GM11168 (cell line): ENCODE results near the gene FRY.

Experiments used
- in situ Hi-C: fragments of 300-500 bp; cut with MboI; formaldehyde crosslinking; loops from one replicate; pipeline ENCODE4 v1.12.0; 2022; ENCODE audit warnings: low sequenced_read_pairs; ENCODE audit not compliant: unreplicated experiment

FRY gene

DNA sequence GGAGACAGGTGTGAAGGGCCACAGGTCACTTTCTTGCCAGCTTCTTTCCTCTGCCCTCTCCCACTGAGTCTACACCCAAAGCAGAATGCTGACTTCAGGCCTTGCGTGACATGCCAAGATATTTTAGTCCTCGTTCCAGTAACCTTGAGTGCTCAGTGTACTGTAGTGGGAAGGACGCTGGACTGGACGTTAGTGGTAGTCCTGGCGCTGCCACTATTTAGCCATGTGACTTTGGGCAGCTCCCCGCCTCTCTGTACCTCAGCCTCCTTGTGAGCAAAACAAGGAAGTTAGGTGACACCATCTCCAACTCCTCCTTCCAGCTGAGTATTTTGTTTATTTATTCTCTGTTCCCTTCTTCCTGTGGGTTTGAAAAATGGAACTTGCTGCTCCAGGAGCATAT, 86.1 kb downstream of the FRY start:
- in situ Hi-C loops, result no loop called here

- in situ Hi-C loops, result no loop called here
These were observed 89.7 kb downstream of the FRY start for GRCh38 chr13:32121316-32121715.

DNA sequence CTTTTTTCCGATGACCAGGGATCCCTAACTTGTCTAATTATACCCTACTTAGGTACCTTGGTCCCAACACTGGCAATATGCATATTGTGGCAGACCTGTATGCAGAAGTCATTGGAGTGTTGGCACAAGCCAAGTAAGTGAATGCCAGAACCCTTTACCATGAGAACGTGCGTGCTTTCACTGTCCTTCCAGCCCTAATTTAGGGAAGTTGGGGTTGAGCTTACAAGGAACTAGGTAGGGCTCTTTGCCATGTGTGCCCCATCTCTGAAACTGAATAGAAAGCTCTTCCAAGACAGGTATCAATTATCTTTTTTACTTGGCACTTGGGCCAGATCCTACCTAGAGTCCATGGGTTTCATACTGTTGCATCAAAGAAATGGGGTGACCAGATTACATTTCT, 93.2 kb downstream of the FRY start:
- in situ Hi-C loops, result no loop called here

DNA sequence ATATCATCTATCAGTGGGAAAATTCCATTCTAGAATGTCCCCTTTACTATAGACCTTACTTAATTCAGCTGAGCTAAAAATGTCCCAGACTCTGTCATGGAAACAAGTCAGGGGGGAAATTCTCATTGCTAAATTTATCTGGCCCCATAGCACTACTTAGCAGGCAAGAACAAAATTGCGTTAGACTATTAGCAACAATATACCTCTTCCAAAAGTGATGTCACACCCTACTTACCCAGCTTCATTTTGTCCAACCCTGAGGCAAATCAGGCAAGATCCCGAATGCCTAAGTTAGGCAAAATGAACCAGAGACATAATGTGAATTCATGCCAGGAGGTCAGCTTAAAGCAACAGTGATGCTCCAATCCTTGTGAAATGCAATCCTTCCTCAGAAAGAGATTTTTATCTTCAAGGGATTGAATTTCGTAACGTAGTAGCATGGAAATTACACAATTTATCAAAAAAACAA, 93.7 kb downstream of the FRY start:
- in situ Hi-C loops, result no loop called here

DNA sequence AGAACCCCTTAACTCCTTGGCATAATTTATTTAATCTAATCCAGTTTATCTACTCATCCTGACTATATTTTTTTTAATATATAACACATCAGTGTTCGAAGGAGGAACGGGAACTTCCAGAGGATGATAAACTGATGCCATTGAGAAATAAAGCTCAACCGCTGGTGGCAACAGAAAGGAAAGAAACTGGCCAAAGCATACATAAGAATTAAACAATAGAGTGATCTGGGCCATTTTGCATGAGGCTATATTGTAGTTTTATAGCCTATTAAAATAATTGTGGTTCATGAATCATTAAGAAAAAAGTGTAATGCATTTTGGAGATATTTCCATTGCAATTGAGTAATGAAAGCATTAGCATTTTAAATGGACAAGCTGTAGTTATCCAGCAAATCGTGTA, 94.2 kb downstream of the FRY start:
- in situ Hi-C loops, result no loop called here

GRCh38 chr13:32126278-32126677, 94.7 kb downstream of the FRY start:
- in situ Hi-C loops, result no loop called here

DNA sequence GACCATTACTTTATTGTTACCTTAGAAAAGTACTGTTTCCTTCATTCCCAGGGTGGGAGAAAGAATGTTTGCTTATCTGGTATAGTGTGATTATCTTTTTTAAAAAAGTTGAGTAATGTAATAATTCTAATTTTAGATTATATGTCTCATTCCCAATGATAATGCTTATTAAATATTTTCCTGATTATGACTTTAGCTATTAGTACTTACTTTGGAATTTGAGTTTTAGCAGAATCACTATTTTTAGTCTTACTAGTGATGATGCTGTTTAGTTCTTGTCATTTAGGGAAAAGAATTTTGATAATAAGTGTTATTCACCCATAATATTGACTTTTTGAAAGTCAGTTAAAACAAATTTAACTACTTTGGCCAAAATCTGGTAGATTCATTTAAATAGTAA, 95.2 kb downstream of the FRY start:
- in situ Hi-C loops, result no loop called here

GRCh38 chr13:32127691-32128090, 96.1 kb downstream of the FRY start:
- in situ Hi-C loops, result no loop called here

GRCh38 chr13:32134241-32135055, 102.9 kb downstream of the FRY start:
- in situ Hi-C loops, result no loop called here

GRCh38 chr13:32135056-32135390, 103.4 kb downstream of the FRY start:
- in situ Hi-C loops, result no loop called here

DNA sequence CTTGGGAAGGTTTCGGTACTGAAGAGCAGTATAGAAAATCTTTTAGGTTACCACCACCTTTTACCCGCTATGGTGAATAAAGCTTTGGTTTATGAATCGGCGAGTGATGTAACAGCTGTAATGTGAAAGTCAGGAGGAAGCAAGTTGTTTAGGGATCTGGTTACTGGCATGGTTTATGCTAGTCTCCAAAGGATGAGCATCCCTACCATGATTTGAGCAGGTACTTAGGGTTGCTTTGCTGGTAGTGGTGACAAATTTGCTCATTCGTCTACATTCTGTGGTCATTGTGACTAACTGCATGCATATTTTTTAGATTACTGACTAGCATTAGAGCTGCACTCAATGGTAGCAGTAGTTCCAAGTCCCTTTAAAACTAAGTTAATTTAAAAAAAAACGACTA, 104.1 kb downstream of the FRY start:
- in situ Hi-C loops, result no loop called here

DNA sequence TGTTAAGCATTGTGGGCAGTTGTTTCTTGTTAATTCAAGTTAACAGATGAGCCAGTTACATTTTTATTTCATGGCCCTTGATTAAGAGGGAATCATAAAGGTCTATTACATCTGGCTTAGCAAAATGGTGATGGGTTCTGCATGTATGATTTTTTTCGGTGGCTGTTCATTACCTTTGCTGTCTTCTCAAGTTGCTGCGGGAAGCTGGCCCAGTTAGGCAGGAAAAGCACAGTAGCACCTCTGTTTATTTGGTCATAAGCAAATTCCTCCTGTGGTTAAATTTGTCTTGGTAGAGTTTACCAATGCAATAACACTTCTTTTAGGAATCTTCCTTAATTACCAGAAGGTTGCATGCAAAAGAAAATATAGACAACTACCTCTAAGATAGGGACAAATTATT, 104.5 kb downstream of the FRY start:
- in situ Hi-C loops, result no loop called here

DNA sequence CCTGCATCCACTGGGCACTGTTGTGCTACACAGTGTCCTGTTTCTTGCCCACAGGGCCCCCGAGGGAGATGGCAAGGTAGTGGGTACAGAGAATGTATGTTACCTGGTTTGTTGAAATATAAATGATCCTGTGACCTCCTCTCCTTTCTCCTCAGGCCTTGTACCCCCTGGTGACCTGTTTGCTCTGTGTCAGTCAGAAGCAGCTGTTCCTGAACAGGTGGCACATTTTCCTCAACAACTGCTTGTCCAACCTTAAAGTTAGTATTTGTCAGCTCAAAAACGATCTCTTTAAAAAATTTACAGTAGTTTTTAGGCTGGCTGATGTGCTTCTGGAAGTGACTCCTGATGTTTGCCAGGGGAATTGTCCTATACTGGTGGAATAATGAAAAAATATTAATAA, 105.1 kb downstream of the FRY start:
- in situ Hi-C loops, result no loop called here

DNA sequence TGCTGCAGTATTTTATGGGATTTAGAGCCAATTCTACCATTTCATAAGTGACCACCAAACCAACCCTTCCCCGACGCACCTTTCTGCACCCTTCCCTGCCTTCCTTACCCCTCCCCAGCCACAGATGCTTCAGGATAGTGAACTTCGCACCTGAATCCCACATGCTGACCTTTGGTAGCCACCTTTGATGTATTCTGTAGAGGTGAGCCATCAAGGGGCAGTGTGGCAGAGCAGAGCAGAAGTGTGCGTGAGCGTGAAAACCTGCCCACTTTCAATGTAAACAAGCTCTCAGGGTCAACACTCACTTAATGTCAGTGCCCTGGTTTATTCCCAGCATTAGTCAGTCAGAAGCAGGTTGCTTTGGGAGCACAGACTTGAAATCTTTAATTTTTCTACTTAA, 107.7 kb downstream of the FRY start:
- in situ Hi-C loops, result no loop called here

- in situ Hi-C loops, result no loop called here
These were observed 108.5 kb downstream of the FRY start for GRCh38 chr13:32140109-32140508.

- in situ Hi-C loops, result no loop called here
These were observed 109.9 kb downstream of the FRY start for GRCh38 chr13:32141462-32141861.

DNA sequence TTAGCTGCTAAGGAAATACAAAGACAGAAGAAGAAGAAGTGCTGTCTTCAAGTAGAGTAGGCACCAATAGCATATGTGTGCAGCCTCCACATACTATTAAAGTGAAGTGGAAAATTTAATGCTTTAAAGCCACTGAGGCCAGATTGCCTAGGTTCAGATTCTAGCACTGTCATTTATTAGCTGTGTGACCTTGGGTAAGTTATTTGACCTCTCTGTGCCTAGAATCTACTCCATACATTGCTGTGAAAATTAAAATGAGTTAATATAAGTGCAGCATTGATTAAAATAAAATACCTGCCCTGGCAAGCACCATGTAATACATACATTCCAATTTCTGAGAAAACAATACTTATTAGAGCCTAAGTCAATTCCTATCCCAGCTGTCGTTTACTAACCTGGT, 110.5 kb downstream of the FRY start:
- in situ Hi-C loops, result no loop called here

DNA sequence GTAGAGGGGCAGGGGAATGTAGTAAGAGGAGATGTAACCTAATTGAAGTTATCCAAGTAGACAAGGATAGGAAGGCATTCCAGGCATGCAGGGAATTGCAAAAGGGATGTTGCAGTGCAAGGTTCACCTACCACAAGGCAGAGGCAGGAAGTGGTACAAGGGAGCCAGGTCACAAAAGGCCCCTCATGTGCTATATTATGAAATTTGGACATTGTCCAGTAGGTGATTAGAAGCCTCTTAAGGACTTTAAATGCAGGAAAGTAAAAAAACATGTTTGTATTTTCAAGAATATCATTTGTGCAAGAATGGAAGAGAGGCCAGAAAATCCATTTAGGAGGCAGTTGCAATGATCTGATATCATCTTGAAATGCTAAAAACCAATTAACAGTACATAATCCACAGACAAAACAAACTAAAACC, 111.4 kb downstream of the FRY start:
- in situ Hi-C loops, result no loop called here

DNA sequence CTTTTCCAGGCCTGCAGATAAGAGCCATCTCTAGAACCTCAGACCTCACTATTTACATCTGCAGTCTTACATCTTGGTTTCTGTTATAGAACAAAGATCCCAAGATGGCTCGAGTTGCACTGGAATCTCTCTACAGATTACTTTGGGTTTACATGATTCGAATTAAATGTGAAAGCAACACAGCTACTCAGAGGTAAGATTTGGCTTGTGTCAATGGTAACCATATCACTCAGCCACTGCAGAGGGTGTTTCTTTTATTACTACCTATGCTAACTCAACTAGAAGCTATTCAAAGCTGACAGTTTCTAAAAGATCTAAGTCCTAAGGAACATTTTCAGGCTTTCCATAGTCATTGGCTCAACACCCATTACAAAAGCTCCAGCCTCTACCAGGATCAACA, 115.6 kb downstream of the FRY start:
- in situ Hi-C loops, result no loop called here

DNA sequence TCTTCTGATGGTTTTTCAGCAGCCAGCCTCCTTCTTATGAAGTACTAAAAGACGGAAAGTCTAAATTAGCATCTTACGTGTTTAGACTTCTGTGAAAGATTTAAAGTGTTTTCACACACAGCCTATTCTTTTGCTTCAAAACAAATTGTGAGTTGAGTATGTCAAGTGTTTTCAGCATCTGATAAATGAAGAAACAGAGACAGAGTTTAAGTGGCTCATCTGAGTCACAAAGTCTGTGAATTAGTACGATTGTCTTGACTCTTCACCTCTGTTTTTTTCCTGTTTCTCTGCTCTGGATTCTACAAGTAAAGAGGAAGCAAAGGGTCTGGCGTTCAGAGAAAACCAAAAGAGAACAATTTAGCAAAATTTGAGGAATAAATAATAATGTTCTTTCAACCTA, 116.4 kb downstream of the FRY start:
- in situ Hi-C loops, result no loop called here

DNA sequence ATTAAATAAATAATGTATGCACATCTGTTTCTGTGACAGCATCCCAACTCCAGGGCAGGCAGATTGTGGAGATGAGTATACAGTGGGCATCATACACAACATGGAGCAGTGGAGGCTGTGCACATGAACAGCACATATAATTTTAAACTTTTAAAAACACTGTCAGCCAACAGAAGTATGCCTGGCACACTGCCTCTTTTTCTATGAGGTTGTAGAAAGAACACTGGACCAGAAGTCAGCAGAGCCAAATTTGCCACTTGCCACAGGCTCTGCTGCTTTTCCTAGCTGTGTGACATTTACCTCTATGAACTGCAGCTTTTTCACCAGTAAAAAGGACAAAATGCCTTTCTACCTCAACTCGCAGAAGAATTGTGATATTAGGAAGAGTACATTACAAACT, 118.7 kb downstream of the FRY start:
- in situ Hi-C loops, result no loop called here

- in situ Hi-C loops, result no loop called here
These were observed 119.2 kb downstream of the FRY start for GRCh38 chr13:32150794-32151193.

GRCh38 chr13:32151240-32151639, 119.7 kb downstream of the FRY start:
- in situ Hi-C loops, result no loop called here
